HepG2 (cell line): ENCODE measurements around the gene TAS2R13. TPM values are rescaled to one million over a fixed set of nuclear protein-coding genes. Genes with fewer than 3 reads are reported as not detected.
A peak's percentile ranks its signal among the peaks of the same experiment; 100 is the strongest.

Source experiments
- ADNP ChIP-seq: sonication (generic); formaldehyde crosslinking; IDR thresholded peaks from 2 replicates; pipeline ENCODE4 v1.4.0; 2020; ENCODE audit warnings: missing genetic modification reagents
- CEBPG ChIP-seq: IDR thresholded peaks from 2 replicates; pipeline ENCODE4 v1.6.1; 2016
- CEBPZ ChIP-seq: IDR thresholded peaks from 2 replicates; pipeline ENCODE4 v1.6.1; 2012; ENCODE audit warnings: low read length, improper control_type of control experiment
- HHEX ChIP-seq: IDR thresholded peaks from 2 replicates; pipeline ENCODE4 v1.6.1; 2016; ENCODE audit warnings: control low read depth
- JARID2 ChIP-seq: sonication (generic); formaldehyde crosslinking; IDR thresholded peaks from 2 replicates; pipeline ENCODE4 v1.8.1; 2023; ENCODE audit warnings: missing genetic modification reagents, inconsistent platforms; ENCODE audit not compliant: insufficient replicate concordance
- KDM1A ChIP-seq: IDR thresholded peaks from 2 replicates; pipeline ENCODE4 v1.6.1; 2016; ENCODE audit warnings: missing compliant biosample characterization
- MAX ChIP-seq: IDR thresholded peaks from 2 replicates; pipeline ENCODE4 v1.6.1; 2012; ENCODE audit warnings: inconsistent platforms
- MED8 ChIP-seq: sonication (generic); formaldehyde crosslinking; IDR thresholded peaks from 2 replicates; pipeline ENCODE4 v1.8.1; 2023; ENCODE audit warnings: mild to moderate bottlenecking, missing genetic modification reagents; ENCODE audit not compliant: insufficient replicate concordance
- NCOA2 ChIP-seq: sonication (generic); formaldehyde crosslinking; IDR thresholded peaks from 2 replicates; pipeline ENCODE4 v1.8.0; 2022; ENCODE audit warnings: inconsistent platforms
- NFRKB ChIP-seq: fragments of 450-650 bp; IDR thresholded peaks from 2 replicates; pipeline ENCODE4 v1.6.1; 2017
- PPARG ChIP-seq: conservative IDR thresholded peaks from 2 replicates; pipeline ENCODE4 v1.6.1; 2016; ENCODE audit warnings: missing biosample characterization, missing genetic modification reagents
- PRDM10 ChIP-seq: sonication (generic); formaldehyde crosslinking; IDR thresholded peaks from 2 replicates; pipeline ENCODE4 v1.4.0; 2020; ENCODE audit warnings: low read depth, missing genetic modification reagents
- RBAK ChIP-seq: sonication (generic); formaldehyde crosslinking; IDR thresholded peaks from 2 replicates; pipeline ENCODE4 v1.5.1; 2020; ENCODE audit warnings: mild to moderate bottlenecking, missing genetic modification reagents
- RELA ChIP-seq: sonication (generic); formaldehyde crosslinking; IDR thresholded peaks from 2 replicates; pipeline ENCODE4 v1.4.0; 2020; ENCODE audit warnings: missing genetic modification reagents
- STAT5B ChIP-seq: sonication (generic); formaldehyde crosslinking; IDR thresholded peaks from 2 replicates; pipeline ENCODE4 v1.4.0; 2020; ENCODE audit warnings: missing genetic modification reagents
- YEATS4 ChIP-seq: sonication (generic); formaldehyde crosslinking; IDR thresholded peaks from 2 replicates; pipeline ENCODE4 v1.4.0; 2020; ENCODE audit warnings: missing genetic modification reagents, borderline replicate concordance
- ZFP36L2 ChIP-seq: sonication (generic); formaldehyde crosslinking; IDR thresholded peaks from 2 replicates; pipeline ENCODE4 v1.4.0; 2020; ENCODE audit warnings: missing genetic modification reagents
- ZFP41 ChIP-seq: sonication (generic); formaldehyde crosslinking; IDR thresholded peaks from 2 replicates; pipeline ENCODE4 v1.4.0; 2020; ENCODE audit warnings: mild to moderate bottlenecking, missing genetic modification reagents, borderline replicate concordance
- ZMAT5 ChIP-seq: sonication (generic); formaldehyde crosslinking; IDR thresholded peaks from 2 replicates; pipeline ENCODE4 v1.5.0; 2020; ENCODE audit warnings: mild to moderate bottlenecking, low read depth, missing genetic modification reagents, borderline replicate concordance
- ZNF124 ChIP-seq: sonication (generic); formaldehyde crosslinking; IDR thresholded peaks from 2 replicates; pipeline ENCODE4 v1.4.0; 2020; ENCODE audit warnings: missing genetic modification reagents
- ZNF180 ChIP-seq: sonication (generic); formaldehyde crosslinking; IDR thresholded peaks from 2 replicates; pipeline ENCODE4 v1.4.0; 2020; ENCODE audit warnings: low read depth, missing genetic modification reagents, borderline replicate concordance
- ZNF30 ChIP-seq: sonication (generic); formaldehyde crosslinking; IDR thresholded peaks from 2 replicates; pipeline ENCODE4 v1.5.0; 2020; ENCODE audit warnings: mild to moderate bottlenecking, missing genetic modification reagents
- ZNF317 ChIP-seq: sonication (generic); formaldehyde crosslinking; IDR thresholded peaks from 2 replicates; pipeline ENCODE4 v1.5.0; 2020; ENCODE audit warnings: mild to moderate bottlenecking, missing genetic modification reagents
- ZNF382 ChIP-seq: sonication (generic); formaldehyde crosslinking; IDR thresholded peaks from 2 replicates; pipeline ENCODE4 v1.5.0; 2020; ENCODE audit warnings: missing genetic modification reagents, mild to moderate bottlenecking, borderline replicate concordance
- ZNF746 ChIP-seq: sonication (generic); formaldehyde crosslinking; IDR thresholded peaks from 2 replicates; pipeline ENCODE4 v1.8.0; 2022; ENCODE audit warnings: mild to moderate bottlenecking, missing genetic modification reagents
- ZNF768 ChIP-seq: sonication (generic); formaldehyde crosslinking; IDR thresholded peaks from 2 replicates; pipeline ENCODE4 v1.4.0; 2020; ENCODE audit warnings: missing genetic modification reagents
- ZNF841 ChIP-seq: sonication (generic); formaldehyde crosslinking; IDR thresholded peaks from 2 replicates; pipeline ENCODE4 v1.8.1; 2023; ENCODE audit warnings: missing genetic modification reagents, borderline replicate concordance
- polyA plus RNA-seq, 8 experiments: library from polyadenylated mRNA; depleted of rRNA in 3 of 8; stranded (reverse) in 7 of 8; unstranded in 1 of 8; fragments of >200 nt; fragmentation: Illumina TruSeq in 4 of 8; extraction: Trizol in 4 of 8; gene quantifications; 2 replicates each; pipeline versions ENCODE4 v1.2.1 to v1.2.3, GENCODE V29; 2011 to 2016; ENCODE audit warnings: low read depth in 4 of 8, missing spikeins in 1 of 8, mixed read lengths in 1 of 8; ENCODE audit not compliant: insufficient read depth in 1 of 8
- total RNA-seq, 5 experiments: library from RNA; depleted of rRNA; stranded (reverse); fragments of >200 nt; fragmentation: Illumina TruSeq; extraction: Trizol; gene quantifications; 2 replicates each; pipeline ENCODE4 v1.2.3, GENCODE V29; 2016; ENCODE audit warnings: low read depth in 1 of 5

Gene TAS2R13
- total and polyA plus RNA-seq, 2 of the 13 experiments (the other 11 are each of a cell fraction or from before 2014, with no cell fraction given): 0.33 to 1.3 TPM

GRCh38 chr12:10891937-10892336 is 17.4 kb downstream of the TAS2R13 start (continued):
- TF ChIP-seq ZNF382 (CRISPR knock-in tag) (no peak), MED8 (peak; percentile 66), PRDM10 (CRISPR knock-in tag) (no peak), CEBPZ (no peak), ZNF746 (0 out of 2 replicates have a peak, but pooled peaks have one; percentile 56), STAT5B (CRISPR knock-in tag) (0 out of 2 replicates have a peak, but pooled peaks have one; percentile 70), ZNF841 (CRISPR knock-in tag) (no peak), RBAK (CRISPR knock-in tag) (no peak), YEATS4 (CRISPR knock-in tag) (peak; percentile 60; the same call in 1 of the 2 replicates), HHEX (peak; percentile 92), ADNP (CRISPR knock-in tag) (no peak), KDM1A (CRISPR knock-in tag) (peak; percentile 76; the same call in 1 of the 2 replicates), NCOA2 (CRISPR knock-in tag) (peak; percentile 99), ZMAT5 (no peak), NFRKB (no peak), MAX (peak; percentile 85), ZNF124 (CRISPR knock-in tag) (peak; percentile 93), JARID2 (no peak), CEBPG (peak; percentile 90), ZFP41 (CRISPR knock-in tag) (no peak), ZNF317 (CRISPR knock-in tag) (peak; percentile 71; the same call in 1 of the 2 replicates), ZFP36L2 (no peak), ZNF30 (CRISPR knock-in tag) (no peak), RELA (CRISPR knock-in tag) (no peak), ZNF180 (CRISPR knock-in tag) (no peak), ZNF768 (CRISPR knock-in tag) (no peak), PPARG (CRISPR knock-in tag) (0 out of 2 replicates have a peak, but pooled peaks have one; percentile 71)
